Panc1 (cell line): ENCODE results near the gene TCEAL1.

Experiments used
- CTCF ChIP-seq: fragments of 450-650 bp; IDR thresholded peaks from 2 replicates; pipeline ENCODE4 v1.5.1; 2017; ENCODE audit warnings: mild to moderate bottlenecking
- POLR2AphosphoS5 ChIP-seq: IDR thresholded peaks from 2 replicates; pipeline ENCODE4 v1.6.1; 2012; ENCODE audit warnings: mild to moderate bottlenecking, low read depth, low read length, moderate library complexity
- SIN3A ChIP-seq: IDR thresholded peaks from 2 replicates; pipeline ENCODE4 v1.6.1; 2012; ENCODE audit warnings: low read depth, mild to moderate bottlenecking, low read length, moderate library complexity, borderline replicate concordance; ENCODE audit not compliant: insufficient read depth
- TCF7L2 ChIP-seq: IDR thresholded peaks from 2 replicates; pipeline ENCODE4 v1.6.1; 2011; ENCODE audit warnings: mild to moderate bottlenecking, low read depth, low read length, inconsistent platforms
- TF ChIP-seq, protein P1 (sequence below), 2 experiments: IDR thresholded peaks; 2 replicates each; pipeline ENCODE4 v1.6.1; 2011 to 2012; ENCODE audit warnings: low read depth in 2 of 2, control low read depth in 1 of 2, low read length in 1 of 2, mild to moderate bottlenecking in 1 of 2, moderate library complexity in 1 of 2; ENCODE audit not compliant: insufficient read depth in 1 of 2

GRCh38 chrX:103630171-103630511, 1.4 kb downstream of the TCEAL1 start:
- TF ChIP-seq CTCF (peak; percentile 66), SIN3A (no peak), POLR2AphosphoS5 (no peak), TCF7L2 (no peak)
- TF ChIP-seq, protein P1, sequence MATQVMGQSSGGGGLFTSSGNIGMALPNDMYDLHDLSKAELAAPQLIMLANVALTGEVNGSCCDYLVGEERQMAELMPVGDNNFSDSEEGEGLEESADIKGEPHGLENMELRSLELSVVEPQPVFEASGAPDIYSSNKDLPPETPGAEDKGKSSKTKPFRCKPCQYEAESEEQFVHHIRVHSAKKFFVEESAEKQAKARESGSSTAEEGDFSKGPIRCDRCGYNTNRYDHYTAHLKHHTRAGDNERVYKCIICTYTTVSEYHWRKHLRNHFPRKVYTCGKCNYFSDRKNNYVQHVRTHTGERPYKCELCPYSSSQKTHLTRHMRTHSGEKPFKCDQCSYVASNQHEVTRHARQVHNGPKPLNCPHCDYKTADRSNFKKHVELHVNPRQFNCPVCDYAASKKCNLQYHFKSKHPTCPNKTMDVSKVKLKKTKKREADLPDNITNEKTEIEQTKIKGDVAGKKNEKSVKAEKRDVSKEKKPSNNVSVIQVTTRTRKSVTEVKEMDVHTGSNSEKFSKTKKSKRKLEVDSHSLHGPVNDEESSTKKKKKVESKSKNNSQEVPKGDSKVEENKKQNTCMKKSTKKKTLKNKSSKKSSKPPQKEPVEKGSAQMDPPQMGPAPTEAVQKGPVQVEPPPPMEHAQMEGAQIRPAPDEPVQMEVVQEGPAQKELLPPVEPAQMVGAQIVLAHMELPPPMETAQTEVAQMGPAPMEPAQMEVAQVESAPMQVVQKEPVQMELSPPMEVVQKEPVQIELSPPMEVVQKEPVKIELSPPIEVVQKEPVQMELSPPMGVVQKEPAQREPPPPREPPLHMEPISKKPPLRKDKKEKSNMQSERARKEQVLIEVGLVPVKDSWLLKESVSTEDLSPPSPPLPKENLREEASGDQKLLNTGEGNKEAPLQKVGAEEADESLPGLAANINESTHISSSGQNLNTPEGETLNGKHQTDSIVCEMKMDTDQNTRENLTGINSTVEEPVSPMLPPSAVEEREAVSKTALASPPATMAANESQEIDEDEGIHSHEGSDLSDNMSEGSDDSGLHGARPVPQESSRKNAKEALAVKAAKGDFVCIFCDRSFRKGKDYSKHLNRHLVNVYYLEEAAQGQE (IDR thresholded peaks at IDR 0.05; ENCODE audit: insufficient read depth in 1 of 2, low read depth in 2 of 2, low read length in 1 of 2), result no peak
